Uterus (tissue), 2 donors: Measurements from ENCODE around the gene CDH6.

Experiments used
- POLR2A ChIP-seq, 2 donors: fragments of 450-650 bp; IDR thresholded peaks; one replicate each; pipeline ENCODE4 v1.6.1; 2016; ENCODE audit warnings: antibody characterized with exemption in 2 of 2, mild to moderate bottlenecking in 1 of 2, moderate library complexity in 1 of 2
- TF ChIP-seq, protein P1 (sequence below), 4 experiments: fragments of 200-600 bp in 2 of 4; fragments of 450-650 bp in 2 of 4; sonication (generic) in 2 of 4; IDR thresholded peaks; one replicate each; pipeline ENCODE4 v1.5.1; 2016 to 2019; ENCODE audit warnings: antibody characterized with exemption in 4 of 4, mild to moderate bottlenecking in 2 of 4, moderate library complexity in 1 of 4

- TF ChIP-seq, protein P1, sequence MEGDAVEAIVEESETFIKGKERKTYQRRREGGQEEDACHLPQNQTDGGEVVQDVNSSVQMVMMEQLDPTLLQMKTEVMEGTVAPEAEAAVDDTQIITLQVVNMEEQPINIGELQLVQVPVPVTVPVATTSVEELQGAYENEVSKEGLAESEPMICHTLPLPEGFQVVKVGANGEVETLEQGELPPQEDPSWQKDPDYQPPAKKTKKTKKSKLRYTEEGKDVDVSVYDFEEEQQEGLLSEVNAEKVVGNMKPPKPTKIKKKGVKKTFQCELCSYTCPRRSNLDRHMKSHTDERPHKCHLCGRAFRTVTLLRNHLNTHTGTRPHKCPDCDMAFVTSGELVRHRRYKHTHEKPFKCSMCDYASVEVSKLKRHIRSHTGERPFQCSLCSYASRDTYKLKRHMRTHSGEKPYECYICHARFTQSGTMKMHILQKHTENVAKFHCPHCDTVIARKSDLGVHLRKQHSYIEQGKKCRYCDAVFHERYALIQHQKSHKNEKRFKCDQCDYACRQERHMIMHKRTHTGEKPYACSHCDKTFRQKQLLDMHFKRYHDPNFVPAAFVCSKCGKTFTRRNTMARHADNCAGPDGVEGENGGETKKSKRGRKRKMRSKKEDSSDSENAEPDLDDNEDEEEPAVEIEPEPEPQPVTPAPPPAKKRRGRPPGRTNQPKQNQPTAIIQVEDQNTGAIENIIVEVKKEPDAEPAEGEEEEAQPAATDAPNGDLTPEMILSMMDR (IDR thresholded peaks at IDR 0.05): no peak
- TF ChIP-seq POLR2A (IDR thresholded peaks at IDR 0.05): no peak
Measured at GRCh38 chr5:31300501-31300900, 107.0 kb downstream of the CDH6 start.
